Measurements from ENCODE around the gene MARK3. TPM values are rescaled to one million over a fixed set of nuclear protein-coding genes. Genes with fewer than 3 reads are reported as not detected.

MARK3 gene
- total RNA-seq, 1 donor from 2014 or later: 124 TPM

DNA sequence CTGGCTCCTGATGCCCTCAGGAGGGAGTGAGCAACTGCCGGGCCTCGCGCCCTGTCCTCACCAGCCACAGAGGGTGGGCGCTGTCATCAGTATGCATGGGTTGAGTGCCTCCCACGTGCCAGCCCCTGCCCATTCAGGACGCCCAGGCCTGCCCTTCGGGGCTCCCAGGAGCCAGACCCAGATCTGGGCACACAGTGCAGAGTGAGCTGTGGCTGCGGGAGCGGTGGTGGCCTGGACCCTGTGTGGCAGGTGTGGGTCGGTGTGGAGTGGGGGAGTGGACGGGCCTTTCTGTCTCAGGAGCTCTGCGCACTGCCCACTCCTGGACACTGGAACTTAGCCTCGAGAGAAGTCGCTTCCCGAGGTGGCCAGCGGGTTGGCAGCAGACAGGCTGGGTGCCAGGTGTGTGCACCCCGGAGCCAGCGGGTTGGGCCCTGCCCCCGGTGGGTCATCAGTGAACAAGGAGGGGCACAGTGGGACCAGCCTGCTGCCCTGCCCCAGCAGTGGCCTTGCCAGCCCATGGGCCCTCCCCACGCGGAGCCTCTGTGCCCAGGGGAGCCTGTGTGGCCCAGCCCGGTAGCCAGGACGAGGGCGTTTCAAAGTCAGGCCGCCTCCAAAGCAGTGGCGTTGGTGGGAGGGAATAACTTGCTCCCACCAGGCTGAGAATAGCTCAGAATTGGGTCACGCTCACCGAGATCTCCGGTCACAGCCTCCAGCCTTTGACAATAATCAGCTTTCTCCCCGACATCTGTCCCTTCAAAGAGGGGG, 153.3 kb downstream of the MARK3 start:
- no peak for FAIRE-seq
- no peaks in the 10 kb centered on the region for H3K36me3 ChIP-seq (ENCODE audit: insufficient read depth, low read length)
- no peaks in the 10 kb centered on the region for H3K27me3 Mint-ChIP-seq (ENCODE audit: low read depth, unreplicated experiment)
- no peak overlapping the region for H3K27ac ChIP-seq (ENCODE audit: low read depth, low read length)
- no peak overlapping the region for H3K27ac Mint-ChIP-seq (ENCODE audit: unreplicated experiment)
- H3K4me3 ChIP-seq (ENCODE audit: insufficient read depth, low read depth, low read length): no peak overlapping the region
- peaks cover 7% of the 10 kb centered on the region for H3K4me1 Mint-ChIP-seq (ENCODE audit: low read depth, unreplicated experiment)
- no peaks in the 10 kb centered on the region for H3K27me3 ChIP-seq (ENCODE audit: insufficient read depth, low read length)
- H3K36me3 Mint-ChIP-seq (ENCODE audit: low read depth, unreplicated experiment): peaks cover 2% of the 10 kb centered on the region
- no peak overlapping the region for H2AFZ ChIP-seq (ENCODE audit: low read depth, low read length)
- H3K79me2 ChIP-seq (ENCODE audit: insufficient read depth, low read length): no peaks in the 10 kb centered on the region
- H3K4me1 ChIP-seq (ENCODE audit: insufficient read depth, low read length): peaks cover 28% of the 10 kb centered on the region
- H3K9ac ChIP-seq (ENCODE audit: low read length): no peak overlapping the region
- no peak for DNase-seq (ENCODE audit: low read depth)
- H3K9me3 Mint-ChIP-seq (ENCODE audit: unreplicated experiment): no peaks in the 10 kb centered on the region
- H3K4me3 Mint-ChIP-seq (ENCODE audit: unreplicated experiment): no peak overlapping the region
- no peak overlapping the region for H3K4me2 ChIP-seq (ENCODE audit: low read length)
- peaks cover 16% of the 10 kb centered on the region for H4K20me1 ChIP-seq (ENCODE audit: insufficient read depth, low read length)
- TF ChIP-seq, protein P1, sequence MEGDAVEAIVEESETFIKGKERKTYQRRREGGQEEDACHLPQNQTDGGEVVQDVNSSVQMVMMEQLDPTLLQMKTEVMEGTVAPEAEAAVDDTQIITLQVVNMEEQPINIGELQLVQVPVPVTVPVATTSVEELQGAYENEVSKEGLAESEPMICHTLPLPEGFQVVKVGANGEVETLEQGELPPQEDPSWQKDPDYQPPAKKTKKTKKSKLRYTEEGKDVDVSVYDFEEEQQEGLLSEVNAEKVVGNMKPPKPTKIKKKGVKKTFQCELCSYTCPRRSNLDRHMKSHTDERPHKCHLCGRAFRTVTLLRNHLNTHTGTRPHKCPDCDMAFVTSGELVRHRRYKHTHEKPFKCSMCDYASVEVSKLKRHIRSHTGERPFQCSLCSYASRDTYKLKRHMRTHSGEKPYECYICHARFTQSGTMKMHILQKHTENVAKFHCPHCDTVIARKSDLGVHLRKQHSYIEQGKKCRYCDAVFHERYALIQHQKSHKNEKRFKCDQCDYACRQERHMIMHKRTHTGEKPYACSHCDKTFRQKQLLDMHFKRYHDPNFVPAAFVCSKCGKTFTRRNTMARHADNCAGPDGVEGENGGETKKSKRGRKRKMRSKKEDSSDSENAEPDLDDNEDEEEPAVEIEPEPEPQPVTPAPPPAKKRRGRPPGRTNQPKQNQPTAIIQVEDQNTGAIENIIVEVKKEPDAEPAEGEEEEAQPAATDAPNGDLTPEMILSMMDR (IDR thresholded peaks at IDR 0.05; ENCODE audit: insufficient read depth, low read depth, low read length): no peak
- TF ChIP-seq EZH2 (IDR thresholded peaks at IDR 0.05; ENCODE audit: insufficient read depth, low read length): no peak
- no peaks in the 10 kb centered on the region for H3K9me3 ChIP-seq (ENCODE audit: insufficient read depth, low read depth, low read length)

GRCh38 chr14:103539056-103539825, 154.0 kb downstream of the MARK3 start:
- Mint-ChIP-seq H3K27me3 (ENCODE audit: low read depth, unreplicated experiment) (no peaks in the 10 kb centered on the region), H3K4me3 (ENCODE audit: unreplicated experiment) (no peak overlapping the region), H3K36me3 (ENCODE audit: low read depth, unreplicated experiment) (peaks cover 2% of the 10 kb centered on the region), H3K27ac (ENCODE audit: unreplicated experiment) (peak overlapping the region; percentile 84), H3K9me3 (ENCODE audit: unreplicated experiment) (no peaks in the 10 kb centered on the region), H3K4me1 (ENCODE audit: low read depth, unreplicated experiment) (peaks cover 7% of the 10 kb centered on the region)
- DNase-seq (ENCODE audit: low read depth): no peak
- FAIRE-seq: no peak
- Histone ChIP-seq H3K27ac (ENCODE audit: low read depth, low read length) (no peak overlapping the region), H3K4me2 (ENCODE audit: low read length) (no peak overlapping the region), H3K36me3 (ENCODE audit: insufficient read depth, low read length) (no peaks in the 10 kb centered on the region), H4K20me1 (ENCODE audit: insufficient read depth, low read length) (peaks cover 16% of the 10 kb centered on the region), H3K9ac (ENCODE audit: low read length) (no peak overlapping the region), H2AFZ (ENCODE audit: low read depth, low read length) (no peak overlapping the region), H3K4me3 (ENCODE audit: insufficient read depth, low read depth, low read length) (no peak overlapping the region), H3K79me2 (ENCODE audit: insufficient read depth, low read length) (no peaks in the 10 kb centered on the region), H3K27me3 (ENCODE audit: insufficient read depth, low read length) (no peaks in the 10 kb centered on the region), H3K9me3 (ENCODE audit: insufficient read depth, low read depth, low read length) (no peaks in the 10 kb centered on the region), H3K4me1 (ENCODE audit: insufficient read depth, low read length) (peaks cover 28% of the 10 kb centered on the region)
- TF ChIP-seq, protein P1 (IDR thresholded peaks at IDR 0.05; ENCODE audit: insufficient read depth, low read depth, low read length): no peak
- no peak for TF ChIP-seq EZH2 (IDR thresholded peaks at IDR 0.05; ENCODE audit: insufficient read depth, low read length)
